Kidney (tissue), 14 donors: ENCODE results near the gene EGFLAM. TPM values are rescaled to one million over a fixed set of nuclear protein-coding genes. Genes with fewer than 3 reads are reported as not detected.

Experiments used
- DNase-seq, 5 donors: peaks; one replicate each; pipeline ENCODE4 v3.0.0-alpha.2; 2013 to 2020
- FAIRE-seq: peaks from 2 replicates; lab custom pipeline; 2012; peaks lifted over from hg19 to GRCh38; lab: Jason Lieb, UNC
- H3K27ac ChIP-seq, 2 donors: one replicate each; pipeline ENCODE4 v1.7.0; 2013; ENCODE audit warnings: low read depth in 2 of 2, low read length in 2 of 2, inconsistent platforms in 1 of 2
- H3K27me3 ChIP-seq: one replicate; pipeline ENCODE4 v1.7.1; 2013; ENCODE audit warnings: low read length, inconsistent platforms; ENCODE audit not compliant: control insufficient read depth, insufficient read depth
- H3K36me3 ChIP-seq, 3 donors: one replicate each; pipeline versions ENCODE4 v1.7.0 to v1.7.1; 2013; ENCODE audit warnings: low read length in 3 of 3, control low read depth in 1 of 3, inconsistent platforms in 1 of 3; ENCODE audit not compliant: insufficient read depth in 3 of 3, control insufficient read depth in 2 of 3
- H3K4me1 ChIP-seq, 3 donors: one replicate each; pipeline versions ENCODE4 v1.7.0 to v1.7.1; 2013; ENCODE audit warnings: low read length in 3 of 3, inconsistent platforms in 1 of 3, low read depth in 1 of 3; ENCODE audit not compliant: control insufficient read depth in 2 of 3, insufficient read depth in 2 of 3
- H3K4me3 ChIP-seq, 3 donors: one replicate each; pipeline versions ENCODE4 v1.7.0 to v1.8.1; 2013; ENCODE audit warnings: low read length in 3 of 3, control low read depth in 1 of 3, inconsistent platforms in 1 of 3
- H3K9ac ChIP-seq, 3 donors: one replicate each; pipeline versions ENCODE4 v1.7.0 to v1.7.1; 2013; ENCODE audit warnings: low read length in 3 of 3, control low read depth in 1 of 3, inconsistent platforms in 1 of 3
- H3K9me3 ChIP-seq, 3 donors: one replicate each; pipeline versions ENCODE4 v1.7.0 to v1.7.1; 2013; ENCODE audit warnings: low read length in 3 of 3, control low read depth in 1 of 3, inconsistent platforms in 1 of 3; ENCODE audit not compliant: control insufficient read depth in 2 of 3, insufficient read depth in 1 of 3
- CTCF ChIP-seq: IDR thresholded peaks from 3 replicates; pipeline ENCODE4 v1.5.1; 2012; ENCODE audit warnings: mild to moderate bottlenecking, moderate library complexity, borderline replicate concordance; ENCODE audit not compliant: insufficient read depth; ENCODE audit errors: extremely low read depth
- intact Hi-C: fragments of 100-400 bp; cut with DNase I; formaldehyde crosslinking; loops from one replicate; pipeline ENCODE4 v1.11.1; 2022
- polyA plus RNA-seq: library from polyadenylated mRNA; stranded (reverse); fragments of 350-450 nt; fragmentation: Illumina TruSeq; extraction: RNeasy Lipid Tissue Mini Kit (QIAGEN cat#74804); gene quantifications from one replicate; pipeline ENCODE4 v1.2.3, GENCODE V29; 2014; ENCODE audit warnings: low read depth, low replicate concordance; ENCODE audit not compliant: insufficient read depth
- total RNA-seq: library from RNA; stranded (reverse); fragmentation: NEBNext Ultra II Directional; extraction: Animal tissue kit (Norgen Biotek cat#: 25700); gene quantifications from one replicate; pipeline ENCODE4 v1.2.1, GENCODE V29; 2021
- donor health status: control.
- donor health status: control.
- donor health status: control.
- donor health status: control.
- donor health status: control.
- donor health status: DM: yes; HTN: yes; CAD: no.
- donor health status: Normal renal cell carcinoma (clear cell type).

EGFLAM gene
- total and polyA plus RNA-seq, 2 donors from 2014 or later: 5.1 to 5.9 TPM

GRCh38 chr5:38274370-38274769 is 16.0 kb downstream of the EGFLAM start:
- H3K9me3 ChIP-seq: peaks cover 0 to 15% (median 10%) of the 10 kb centered on the region in 3 donors
- H3K4me1 ChIP-seq: no peaks in the 10 kb centered on the region
- no peak overlapping the region for H3K27ac ChIP-seq
- no peaks in the 10 kb centered on the region for H3K36me3 ChIP-seq
- H3K4me3 ChIP-seq: no peak overlapping the region
- no peak overlapping the region for H3K9ac ChIP-seq
- FAIRE-seq (no peak), DNase-seq (no peak)
- no peak for TF ChIP-seq CTCF
- intact Hi-C loops: no loop called here
- no peaks in the 10 kb centered on the region for H3K27me3 ChIP-seq

GRCh38 chr5:38284384-38284783 is 26.0 kb downstream of the EGFLAM start:
- DNase-seq (no peak), FAIRE-seq (no peak)
- TF ChIP-seq CTCF: no peak
- H3K9me3 ChIP-seq: no peaks in the 10 kb centered on the region
- intact Hi-C loops: no loop called here
- H3K9ac ChIP-seq: no peak overlapping the region
- no peaks in the 10 kb centered on the region for H3K27me3 ChIP-seq
- H3K4me1 ChIP-seq: no peaks in the 10 kb centered on the region
- H3K27ac ChIP-seq: no peak overlapping the region
- H3K36me3 ChIP-seq: no peaks in the 10 kb centered on the region
- H3K4me3 ChIP-seq: no peak overlapping the region

GRCh38 chr5:38285226-38285625 is 26.9 kb downstream of the EGFLAM start:
- no peaks in the 10 kb centered on the region for H3K36me3 ChIP-seq
- no peak for FAIRE-seq
- no peak overlapping the region for H3K27ac ChIP-seq
- no peaks in the 10 kb centered on the region for H3K27me3 ChIP-seq
- DNase-seq: no peak
- H3K4me3 ChIP-seq: no peak overlapping the region
- no peaks in the 10 kb centered on the region for H3K4me1 ChIP-seq
- no peak for TF ChIP-seq CTCF
- H3K9me3 ChIP-seq: no peaks in the 10 kb centered on the region
- no peak overlapping the region for H3K9ac ChIP-seq
- intact Hi-C loops: no loop called here

- H3K9ac ChIP-seq: no peak overlapping the region
- DNase-seq (no peak), FAIRE-seq (no peak)
- H3K27me3 ChIP-seq: no peaks in the 10 kb centered on the region
- H3K9me3 ChIP-seq: no peaks in the 10 kb centered on the region
- no peak for TF ChIP-seq CTCF
- no peaks in the 10 kb centered on the region for H3K4me1 ChIP-seq
- intact Hi-C loops: no loop called here
- H3K36me3 ChIP-seq: no peaks in the 10 kb centered on the region
- no peak overlapping the region for H3K27ac ChIP-seq
- no peak overlapping the region for H3K4me3 ChIP-seq
Observed at GRCh38 chr5:38286002-38286401, 27.6 kb downstream of the EGFLAM start.
